ENCODE results near the gene SMPD4. TPM values are rescaled to one million over a fixed set of nuclear protein-coding genes. Genes with fewer than 3 reads are reported as not detected.
A peak's percentile ranks its signal among the peaks of the same experiment; 100 is the strongest.
"Not testable (repeated sequence)": the region's sequence is repeated elsewhere in the genome, so short reads cannot be mapped to it uniquely, and the experiment has no call there.

SMPD4 gene
- total RNA-seq, 1 donor from 2014 or later: 66.3 TPM

DNA sequence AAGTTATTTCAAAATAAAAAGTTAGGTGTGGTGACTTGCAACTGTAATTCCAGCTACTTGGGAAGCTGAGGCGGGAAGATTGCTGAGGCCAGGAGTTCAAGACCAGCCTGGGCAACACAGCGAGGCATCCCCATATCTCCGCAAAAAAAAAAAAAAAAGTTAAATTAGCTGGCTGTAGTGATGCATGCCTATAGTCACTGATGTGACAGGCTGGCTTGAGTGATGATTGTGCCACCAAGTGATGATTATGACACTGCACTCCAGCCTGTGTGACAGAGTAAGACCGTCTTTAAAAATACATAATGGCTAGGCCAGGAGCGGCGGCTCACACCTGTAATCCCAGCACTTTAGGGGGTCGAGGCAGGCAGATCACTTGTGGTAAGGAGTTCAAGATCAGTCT is 11.5 kb downstream of the SMPD4 start:
- Mint-ChIP-seq H3K9me3 (ENCODE audit: unreplicated experiment) (no peaks in the 10 kb centered on the region), H3K4me3 (ENCODE audit: unreplicated experiment) (no peak overlapping the region), H3K4me1 (ENCODE audit: low read depth, unreplicated experiment) (no peaks in the 10 kb centered on the region), H3K36me3 (ENCODE audit: low read depth, unreplicated experiment) (peaks cover 10% of the 10 kb centered on the region), H3K27me3 (ENCODE audit: low read depth, unreplicated experiment) (no peaks in the 10 kb centered on the region), H3K27ac (ENCODE audit: unreplicated experiment) (no peak overlapping the region)
- H2AFZ ChIP-seq (ENCODE audit: low read depth, low read length): no peak overlapping the region
- FAIRE-seq (no peak), DNase-seq (ENCODE audit: low read depth) (no peak)
- peaks cover 21% of the 10 kb centered on the region for H3K36me3 ChIP-seq (ENCODE audit: insufficient read depth, low read length)
- H3K9me3 ChIP-seq (ENCODE audit: insufficient read depth, low read depth, low read length): no peaks in the 10 kb centered on the region
- H3K4me3 ChIP-seq (ENCODE audit: insufficient read depth, low read depth, low read length): no peak overlapping the region
- H3K27ac ChIP-seq (ENCODE audit: low read depth, low read length): no peak overlapping the region
- H3K27me3 ChIP-seq (ENCODE audit: insufficient read depth, low read length): no peaks in the 10 kb centered on the region
- no peak overlapping the region for H3K4me2 ChIP-seq (ENCODE audit: low read length)
- TF ChIP-seq, protein P1, sequence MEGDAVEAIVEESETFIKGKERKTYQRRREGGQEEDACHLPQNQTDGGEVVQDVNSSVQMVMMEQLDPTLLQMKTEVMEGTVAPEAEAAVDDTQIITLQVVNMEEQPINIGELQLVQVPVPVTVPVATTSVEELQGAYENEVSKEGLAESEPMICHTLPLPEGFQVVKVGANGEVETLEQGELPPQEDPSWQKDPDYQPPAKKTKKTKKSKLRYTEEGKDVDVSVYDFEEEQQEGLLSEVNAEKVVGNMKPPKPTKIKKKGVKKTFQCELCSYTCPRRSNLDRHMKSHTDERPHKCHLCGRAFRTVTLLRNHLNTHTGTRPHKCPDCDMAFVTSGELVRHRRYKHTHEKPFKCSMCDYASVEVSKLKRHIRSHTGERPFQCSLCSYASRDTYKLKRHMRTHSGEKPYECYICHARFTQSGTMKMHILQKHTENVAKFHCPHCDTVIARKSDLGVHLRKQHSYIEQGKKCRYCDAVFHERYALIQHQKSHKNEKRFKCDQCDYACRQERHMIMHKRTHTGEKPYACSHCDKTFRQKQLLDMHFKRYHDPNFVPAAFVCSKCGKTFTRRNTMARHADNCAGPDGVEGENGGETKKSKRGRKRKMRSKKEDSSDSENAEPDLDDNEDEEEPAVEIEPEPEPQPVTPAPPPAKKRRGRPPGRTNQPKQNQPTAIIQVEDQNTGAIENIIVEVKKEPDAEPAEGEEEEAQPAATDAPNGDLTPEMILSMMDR (IDR thresholded peaks at IDR 0.05; ENCODE audit: insufficient read depth, low read depth, low read length): no peak
- no peak for TF ChIP-seq EZH2 (IDR thresholded peaks at IDR 0.05; ENCODE audit: insufficient read depth, low read length)
- peaks cover 6% of the 10 kb centered on the region for H4K20me1 ChIP-seq (ENCODE audit: insufficient read depth, low read length)
- no peaks in the 10 kb centered on the region for H3K4me1 ChIP-seq (ENCODE audit: insufficient read depth, low read length)
- no peaks in the 10 kb centered on the region for H3K79me2 ChIP-seq (ENCODE audit: insufficient read depth, low read length)
- H3K9ac ChIP-seq (ENCODE audit: low read length): no peak overlapping the region

- not testable (repeated sequence) for H2AFZ ChIP-seq (ENCODE audit: low read depth, low read length); H3K4me3 ChIP-seq (ENCODE audit: insufficient read depth, low read depth, low read length); H3K9me3 Mint-ChIP-seq (ENCODE audit: unreplicated experiment); H3K27me3 ChIP-seq (ENCODE audit: insufficient read depth, low read length); DNase-seq (ENCODE audit: low read depth); H3K27ac Mint-ChIP-seq (ENCODE audit: unreplicated experiment); H3K4me1 ChIP-seq (ENCODE audit: insufficient read depth, low read length); H3K79me2 ChIP-seq (ENCODE audit: insufficient read depth, low read length); H3K4me3 Mint-ChIP-seq (ENCODE audit: unreplicated experiment); H3K4me1 Mint-ChIP-seq (ENCODE audit: low read depth, unreplicated experiment); H3K9me3 ChIP-seq (ENCODE audit: insufficient read depth, low read depth, low read length); H3K27me3 Mint-ChIP-seq (ENCODE audit: low read depth, unreplicated experiment); H4K20me1 ChIP-seq (ENCODE audit: insufficient read depth, low read length); H3K9ac ChIP-seq (ENCODE audit: low read length); H3K27ac ChIP-seq (ENCODE audit: low read depth, low read length)
- H3K36me3 Mint-ChIP-seq (ENCODE audit: low read depth, unreplicated experiment): peaks cover 15% of the 10 kb centered on the region
- peaks cover 25% of the 10 kb centered on the region for H3K36me3 ChIP-seq (ENCODE audit: insufficient read depth, low read length)
- peak overlapping the region; percentile 0 for H3K4me2 ChIP-seq (ENCODE audit: low read length)
- peak; percentile 32 for FAIRE-seq
Measured at GRCh38 chr2:130169163-130169562, 12.2 kb downstream of the SMPD4 start.

- H3K4me3 ChIP-seq (ENCODE audit: insufficient read depth, low read depth, low read length); H3K27ac ChIP-seq (ENCODE audit: low read depth, low read length); H3K27ac Mint-ChIP-seq (ENCODE audit: unreplicated experiment); H2AFZ ChIP-seq (ENCODE audit: low read depth, low read length); H4K20me1 ChIP-seq (ENCODE audit: insufficient read depth, low read length); H3K4me1 ChIP-seq (ENCODE audit: insufficient read depth, low read length); H3K27me3 Mint-ChIP-seq (ENCODE audit: low read depth, unreplicated experiment); H3K9me3 ChIP-seq (ENCODE audit: insufficient read depth, low read depth, low read length); DNase-seq (ENCODE audit: low read depth); H3K79me2 ChIP-seq (ENCODE audit: insufficient read depth, low read length); H3K4me2 ChIP-seq (ENCODE audit: low read length); H3K9me3 Mint-ChIP-seq (ENCODE audit: unreplicated experiment); H3K9ac ChIP-seq (ENCODE audit: low read length); H3K4me3 Mint-ChIP-seq (ENCODE audit: unreplicated experiment); FAIRE-seq; H3K4me1 Mint-ChIP-seq (ENCODE audit: low read depth, unreplicated experiment); H3K27me3 ChIP-seq (ENCODE audit: insufficient read depth, low read length): not testable (repeated sequence)
- H3K36me3 ChIP-seq (ENCODE audit: insufficient read depth, low read length): peaks cover 19% of the 10 kb centered on the region
- peaks cover 15% of the 10 kb centered on the region for H3K36me3 Mint-ChIP-seq (ENCODE audit: low read depth, unreplicated experiment)
Measured at GRCh38 chr2:130166611-130167010, 14.8 kb downstream of the SMPD4 start.
